ENCODE results near the gene SASH1.

The SASH1 gene

GRCh38 chr6:148494226-148494625, 151.6 kb downstream of the SASH1 start:
- Histone ChIP-seq H3K4me3 (ENCODE audit: insufficient read depth, low read length, poor library complexity, severe bottlenecking) (no peak overlapping the region), H3K9ac (ENCODE audit: low read length) (no peak overlapping the region), H3K36me3 (ENCODE audit: low read length) (no peaks in the 10 kb centered on the region), H3K4me2 (ENCODE audit: low read depth, low read length, poor library complexity, severe bottlenecking) (no peak overlapping the region), H3K27ac (ENCODE audit: low read depth, low read length) (no peak overlapping the region), H3K79me2 (ENCODE audit: insufficient read depth, low read length) (no peaks in the 10 kb centered on the region), H3K9me3 (ENCODE audit: insufficient read depth, low read length) (no peaks in the 10 kb centered on the region), H4K20me1 (ENCODE audit: low read depth, low read length) (no peaks in the 10 kb centered on the region), H3K9me2 (replicated peaks; ENCODE audit: insufficient read depth, low read length) (no peaks in the 10 kb centered on the region), H3K27me3 (ENCODE audit: low read length) (no peaks in the 10 kb centered on the region), H3F3A (ENCODE audit: insufficient read depth) (no peaks in the 10 kb centered on the region), H2AFZ (ENCODE audit: low read depth, low read length, severe bottlenecking) (no peak overlapping the region)
- TF ChIP-seq EZH2phosphoT487 (conservative IDR thresholded peaks at IDR 0.05; ENCODE audit: low read length) (no peak), CTCF (IDR thresholded peaks at IDR 0.05; ENCODE audit: insufficient read depth, low read length, poor library complexity, severe bottlenecking) (no peak)

GRCh38 chr6:148495029-148495428, 152.4 kb downstream of the SASH1 start:
- Histone ChIP-seq H3K27me3 (ENCODE audit: low read length) (no peaks in the 10 kb centered on the region), H3K4me2 (ENCODE audit: low read depth, low read length, poor library complexity, severe bottlenecking) (no peak overlapping the region), H3K36me3 (ENCODE audit: low read length) (no peaks in the 10 kb centered on the region), H3F3A (ENCODE audit: insufficient read depth) (no peaks in the 10 kb centered on the region), H3K79me2 (ENCODE audit: insufficient read depth, low read length) (no peaks in the 10 kb centered on the region), H3K4me3 (ENCODE audit: insufficient read depth, low read length, poor library complexity, severe bottlenecking) (no peak overlapping the region), H3K27ac (ENCODE audit: low read depth, low read length) (no peak overlapping the region), H3K9me3 (ENCODE audit: insufficient read depth, low read length) (no peaks in the 10 kb centered on the region), H3K9ac (ENCODE audit: low read length) (no peak overlapping the region), H4K20me1 (ENCODE audit: low read depth, low read length) (no peaks in the 10 kb centered on the region), H2AFZ (ENCODE audit: low read depth, low read length, severe bottlenecking) (no peak overlapping the region), H3K9me2 (replicated peaks; ENCODE audit: insufficient read depth, low read length) (no peaks in the 10 kb centered on the region)
- no peak for TF ChIP-seq EZH2phosphoT487 (conservative IDR thresholded peaks at IDR 0.05; ENCODE audit: low read length)
- TF ChIP-seq CTCF (IDR thresholded peaks at IDR 0.05; ENCODE audit: insufficient read depth, low read length, poor library complexity, severe bottlenecking) = no peak

- TF ChIP-seq EZH2phosphoT487 (conservative IDR thresholded peaks at IDR 0.05; ENCODE audit: low read length) (no peak), CTCF (IDR thresholded peaks at IDR 0.05; ENCODE audit: insufficient read depth, low read length, poor library complexity, severe bottlenecking) (no peak)
- Histone ChIP-seq H3K9ac (ENCODE audit: low read length) (no peak overlapping the region), H4K20me1 (ENCODE audit: low read depth, low read length) (no peaks in the 10 kb centered on the region), H3K9me3 (ENCODE audit: insufficient read depth, low read length) (no peaks in the 10 kb centered on the region), H3K79me2 (ENCODE audit: insufficient read depth, low read length) (no peaks in the 10 kb centered on the region), H3K9me2 (replicated peaks; ENCODE audit: insufficient read depth, low read length) (no peaks in the 10 kb centered on the region), H3K27me3 (ENCODE audit: low read length) (no peaks in the 10 kb centered on the region), H3K4me2 (ENCODE audit: low read depth, low read length, poor library complexity, severe bottlenecking) (no peak overlapping the region), H2AFZ (ENCODE audit: low read depth, low read length, severe bottlenecking) (no peak overlapping the region), H3F3A (ENCODE audit: insufficient read depth) (no peaks in the 10 kb centered on the region), H3K36me3 (ENCODE audit: low read length) (no peaks in the 10 kb centered on the region), H3K27ac (ENCODE audit: low read depth, low read length) (no peak overlapping the region), H3K4me3 (ENCODE audit: insufficient read depth, low read length, poor library complexity, severe bottlenecking) (no peak overlapping the region)
These were observed 154.6 kb downstream of the SASH1 start for GRCh38 chr6:148497257-148497656.

Measured in SU-DHL-6 (cell line).